HG03039 (cell line): Measurements from ENCODE around the gene COL25A1.

ENCODE experiments used
- ATAC-seq: cut with Tn5 transposase; IDR thresholded peaks from one replicate; pipeline ENCODE4 v1.9.1; 2021; ENCODE audit warnings: mild to moderate bottlenecking, moderate library complexity; ENCODE audit not compliant: unreplicated experiment

Gene COL25A1

DNA sequence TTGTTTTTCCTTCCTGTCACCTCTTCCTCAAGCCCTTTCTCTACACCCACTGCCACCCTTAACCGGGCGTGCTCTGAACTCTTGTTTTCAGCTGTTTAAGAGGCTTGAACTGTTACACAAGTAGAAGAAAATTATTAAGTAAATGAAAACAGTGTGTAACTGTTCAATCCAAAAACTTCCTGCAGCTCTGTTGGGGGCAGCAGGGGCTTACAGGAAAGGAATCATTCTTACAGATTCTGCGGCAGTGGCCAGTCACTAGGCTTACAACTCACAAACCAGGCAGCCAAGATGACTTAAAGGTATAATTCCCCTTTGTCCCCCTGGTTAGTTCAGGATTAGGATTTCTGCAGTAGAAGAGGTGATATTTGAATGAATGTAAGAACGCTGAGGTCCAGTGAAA, 469.4 kb downstream of the COL25A1 start:
- ATAC-seq: no peak

DNA sequence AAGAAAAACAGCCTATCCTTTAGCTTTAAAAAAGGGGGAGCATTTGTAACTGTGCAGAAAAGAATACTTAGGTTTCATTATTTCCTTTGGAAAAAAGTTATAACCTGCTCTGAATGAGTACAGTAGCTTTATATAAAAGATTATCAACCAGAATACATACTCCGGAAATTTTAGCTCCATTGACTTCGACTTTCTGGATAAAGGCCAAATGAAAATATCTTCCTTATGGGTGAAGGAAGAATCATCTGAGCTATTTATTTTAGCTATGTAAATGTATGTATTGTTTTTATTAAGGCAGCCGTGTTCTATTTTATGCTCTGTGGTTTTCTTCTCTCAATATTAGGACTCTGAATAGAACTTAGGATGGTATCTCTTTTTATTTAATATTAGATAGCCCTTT, 470.6 kb downstream of the COL25A1 start:
- no peak for ATAC-seq

DNA sequence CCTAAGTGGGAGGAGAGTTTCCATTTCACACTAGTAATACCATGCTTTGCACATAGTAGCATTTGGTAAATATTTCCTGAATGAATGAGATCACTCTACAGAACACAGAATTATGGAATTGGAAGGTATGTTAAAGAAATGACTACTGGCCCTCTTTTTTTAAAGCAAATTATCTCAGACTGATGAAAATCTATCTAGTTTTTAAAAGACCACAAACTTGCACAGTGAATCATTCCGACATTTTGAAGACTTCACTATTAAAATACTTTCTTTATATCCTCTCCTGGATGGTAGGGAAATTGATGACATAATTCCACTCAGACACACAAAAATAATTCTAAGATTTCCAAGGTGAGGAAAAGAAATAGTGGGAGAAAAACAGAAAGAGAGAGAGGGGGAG, 471.2 kb downstream of the COL25A1 start:
- ATAC-seq: no peak

DNA sequence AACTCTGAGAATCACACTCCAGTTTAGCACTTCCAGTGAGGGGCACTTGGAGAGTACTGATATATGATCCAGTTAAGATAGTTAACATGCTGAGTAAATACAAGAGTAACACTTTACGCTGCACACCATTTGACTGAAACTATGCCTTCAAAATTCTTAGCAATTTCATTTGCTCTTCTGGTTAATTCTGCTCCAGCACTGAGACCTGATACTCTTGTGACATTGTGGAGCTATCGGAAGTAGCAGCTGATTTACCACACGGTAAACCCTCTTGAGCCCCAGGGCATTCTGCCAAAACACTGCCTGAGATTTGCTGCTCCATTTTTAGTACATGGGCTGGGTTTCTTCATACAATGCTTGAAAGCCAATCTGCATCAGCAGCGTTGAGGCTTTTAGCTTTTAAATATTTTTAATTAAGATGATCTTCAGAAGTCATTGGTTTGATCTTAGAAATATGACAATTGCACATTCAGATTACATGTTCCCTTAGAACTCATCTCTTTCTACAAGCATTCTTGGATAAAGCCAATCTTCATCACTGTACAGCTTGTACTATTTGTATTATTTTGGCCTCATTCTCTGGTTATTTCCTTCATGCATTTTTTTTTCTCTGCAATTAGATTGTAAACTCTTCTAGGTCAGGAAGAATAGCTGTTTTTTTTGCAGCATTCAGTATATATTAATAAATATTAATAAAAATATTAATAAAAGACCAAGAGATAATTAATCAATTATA, 471.8 kb downstream of the COL25A1 start:
- ATAC-seq: no peak

DNA sequence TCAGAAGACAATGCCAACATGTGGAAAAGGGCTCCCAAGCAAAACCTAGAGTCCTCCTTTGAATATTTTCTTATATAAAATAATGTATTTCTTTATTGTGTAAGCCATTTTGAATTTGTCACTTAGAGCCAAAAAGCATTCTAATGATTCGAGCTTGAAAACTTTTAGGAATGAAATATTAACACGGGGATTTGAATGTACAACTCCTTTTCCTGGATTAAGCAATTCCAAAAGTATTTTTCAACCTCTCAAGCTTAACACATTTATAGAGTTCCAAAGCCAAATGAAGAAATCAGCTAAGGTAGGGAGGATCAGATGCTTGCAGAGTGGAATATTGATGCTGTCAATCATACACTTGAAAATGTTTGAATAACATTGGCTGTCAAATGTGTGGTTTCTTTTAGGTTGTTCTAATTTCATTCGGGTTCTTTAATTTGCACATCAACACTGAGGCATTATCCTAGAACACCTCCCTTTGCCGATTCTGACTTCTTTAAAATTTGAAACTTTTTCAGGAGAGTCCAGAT, 472.4 kb downstream of the COL25A1 start:
- ATAC-seq: no peak

DNA sequence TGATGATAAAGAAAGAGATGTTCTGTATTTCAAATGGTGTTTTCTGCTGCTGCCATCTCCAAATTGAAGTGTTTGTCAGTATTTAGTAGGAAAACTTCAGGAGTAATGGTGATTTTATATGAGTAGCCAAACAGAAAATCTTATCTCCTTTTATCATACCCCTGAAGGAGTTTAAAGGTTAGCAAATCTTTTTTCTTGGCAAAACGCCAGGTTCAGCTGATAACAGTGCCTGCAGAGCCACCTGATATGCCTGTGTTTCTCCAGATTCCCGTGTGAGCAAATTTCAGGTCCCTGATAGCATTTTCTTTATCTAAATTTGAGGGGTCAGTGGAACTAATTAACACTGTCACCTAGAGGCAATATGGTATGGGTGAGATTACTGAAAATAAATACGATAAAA, 473.8 kb downstream of the COL25A1 start:
- no peak for ATAC-seq

DNA sequence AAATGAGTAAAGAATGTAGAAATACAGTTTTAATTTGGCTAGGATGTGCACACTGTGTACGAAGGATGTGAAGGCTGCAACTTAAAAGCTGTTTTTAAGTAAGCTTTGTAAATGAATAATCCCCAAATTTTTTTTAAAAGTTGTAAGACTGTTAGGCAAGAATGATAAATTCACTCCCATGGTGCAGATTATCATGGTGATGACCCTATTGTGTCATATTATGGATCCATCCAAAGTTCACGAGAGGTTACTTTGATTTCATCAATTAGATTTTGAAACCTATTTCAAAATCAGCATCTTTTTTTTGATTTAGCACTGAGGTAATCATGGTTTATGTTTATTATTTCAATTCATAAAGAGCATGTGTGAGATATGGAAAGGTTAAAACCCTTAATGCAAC, 476.7 kb downstream of the COL25A1 start:
- no peak for ATAC-seq

DNA sequence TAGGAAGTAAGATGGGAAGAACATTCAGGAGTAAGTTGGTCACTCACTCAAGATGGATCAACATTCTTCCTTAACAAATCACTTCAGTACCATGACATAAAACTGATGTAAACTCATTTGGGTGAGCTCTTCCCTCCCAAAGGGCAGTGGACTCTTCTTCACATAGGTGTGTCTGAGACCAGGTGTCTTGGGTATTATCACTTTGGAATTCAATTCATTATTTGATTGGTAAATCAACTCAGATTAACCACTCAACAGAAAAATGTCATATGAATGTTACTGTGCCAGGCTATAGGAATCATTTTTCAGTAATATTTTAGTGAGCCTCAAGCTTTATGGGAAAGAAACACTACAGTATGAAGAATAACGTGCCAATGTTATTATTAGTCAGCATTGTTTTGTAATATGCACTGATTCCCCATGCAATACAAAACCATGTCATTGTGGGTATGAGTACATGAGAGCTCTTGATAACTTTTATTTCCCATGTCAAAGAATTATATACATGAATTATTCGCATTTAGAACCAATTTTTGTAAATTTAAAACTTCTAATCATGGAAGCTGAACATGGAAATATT, 481.0 kb downstream of the COL25A1 start:
- ATAC-seq: no peak

- no peak for ATAC-seq
Observed at GRCh38 chr4:108820492-108821350, 481.7 kb downstream of the COL25A1 start.

GRCh38 chr4:108814326-108814725, 488.1 kb downstream of the COL25A1 start:
- ATAC-seq: no peak

- no peak for ATAC-seq
Observed at GRCh38 chr4:108813261-108813660, 489.2 kb downstream of the COL25A1 start.

DNA sequence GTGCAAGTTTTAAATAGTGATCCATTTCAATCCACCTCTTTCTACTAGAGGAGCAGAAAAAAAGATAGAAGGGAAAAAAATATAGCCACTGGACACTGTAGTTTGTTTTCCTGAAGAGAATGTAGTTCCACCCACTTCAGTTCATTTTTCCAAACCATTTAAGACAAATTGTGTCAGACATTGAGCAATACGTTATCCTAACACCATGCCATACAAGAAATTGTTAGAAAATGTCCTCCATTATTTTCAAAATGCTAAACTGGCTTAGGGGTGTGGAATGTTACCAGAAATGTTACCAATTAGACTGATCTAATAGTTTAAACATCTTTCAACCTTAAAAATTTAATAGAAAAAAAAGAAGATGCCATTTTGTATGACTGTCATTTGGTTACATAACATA, 491.0 kb downstream of the COL25A1 start:
- ATAC-seq: no peak

DNA sequence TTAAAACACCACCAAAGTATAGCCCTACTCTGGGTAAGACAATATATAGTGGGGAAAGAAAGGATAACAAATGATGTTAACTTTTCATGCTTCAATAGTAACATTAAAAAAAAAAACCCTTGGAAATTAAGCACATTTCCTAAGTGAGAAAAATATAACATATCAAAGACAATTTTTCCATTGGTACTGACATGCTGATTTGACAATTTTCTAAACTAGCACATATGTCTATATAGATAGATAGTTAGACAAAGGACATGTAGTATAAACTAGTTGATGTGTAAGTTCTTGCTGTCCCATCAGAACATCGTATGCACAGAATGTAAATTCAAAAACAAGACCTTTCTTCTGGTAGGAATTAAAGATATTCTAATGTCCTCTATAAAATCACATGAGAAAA, 492.4 kb downstream of the COL25A1 start:
- no peak for ATAC-seq

DNA sequence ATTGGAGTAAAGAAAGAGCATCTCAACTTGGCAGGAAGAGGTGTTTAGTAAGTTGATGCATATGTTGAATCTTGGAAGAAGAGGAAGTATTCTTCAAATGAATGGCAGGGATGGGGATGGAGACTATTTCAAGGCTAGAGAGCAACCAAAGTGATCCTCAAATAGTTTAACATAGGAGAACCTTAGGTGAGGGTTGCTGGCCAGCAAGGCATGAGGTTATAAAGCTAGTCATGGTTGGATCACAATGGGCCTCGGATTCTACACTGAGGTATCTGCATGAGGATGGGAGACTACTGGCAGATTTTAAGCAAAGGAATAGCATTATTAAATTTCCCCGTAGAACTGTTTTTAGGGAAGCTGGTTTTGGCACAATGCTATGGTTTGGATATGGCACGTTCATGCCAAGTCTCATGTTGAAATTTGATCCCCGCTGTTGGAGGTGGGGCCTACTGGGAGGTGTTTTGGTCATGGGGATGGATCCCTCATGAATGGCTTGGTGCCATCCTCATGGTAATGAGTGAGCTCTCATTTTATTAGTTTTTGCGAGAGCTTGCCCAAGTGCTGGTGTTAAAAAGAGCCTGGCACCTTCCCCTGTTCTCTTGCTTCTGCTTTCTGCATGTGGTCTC, 497.7 kb downstream of the COL25A1 start:
- no peak for ATAC-seq

- no peak for ATAC-seq
Observed at GRCh38 chr4:108799306-108799705, 503.2 kb downstream of the COL25A1 start.

- ATAC-seq: no peak
Observed at GRCh38 chr4:108796173-108796572, 506.3 kb downstream of the COL25A1 start.

GRCh38 chr4:108795733-108796132, 506.7 kb downstream of the COL25A1 start:
- ATAC-seq: no peak

DNA sequence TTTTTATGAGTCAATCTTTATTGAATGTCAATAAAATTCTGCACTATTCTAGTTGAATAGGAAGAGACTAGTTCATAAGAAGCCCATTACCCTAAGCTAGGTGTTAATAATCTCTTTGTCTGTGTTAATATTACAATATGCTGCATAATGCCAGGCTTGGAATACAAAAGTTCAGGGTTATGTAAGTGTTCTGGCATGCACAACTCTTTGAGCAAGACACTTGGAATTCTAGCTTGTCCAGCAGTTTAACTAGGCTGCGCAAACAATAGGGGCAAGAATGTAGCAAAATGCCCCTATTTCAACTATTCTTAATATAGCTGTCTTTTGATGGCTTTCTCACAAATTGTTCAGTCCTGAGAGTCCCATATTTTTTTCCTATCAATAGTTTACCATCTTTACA, 508.3 kb downstream of the COL25A1 start:
- ATAC-seq: no peak

GRCh38 chr4:108793415-108793814, 509.0 kb downstream of the COL25A1 start:
- no peak for ATAC-seq

GRCh38 chr4:108788731-108789130, 513.7 kb downstream of the COL25A1 start:
- ATAC-seq: no peak

- no peak for ATAC-seq
Observed at GRCh38 chr4:108787724-108788123, 514.7 kb downstream of the COL25A1 start.
